RWPE2 (cell line): ENCODE data around the gene RHOB.
A peak's percentile ranks its signal among the peaks of the same experiment; 100 is the strongest.

Source experiments
- ATAC-seq: fragments of 200-7000 bp; cut with Tn5 transposase; 3 replicates; pipeline ENCODE4 v1.9.1; 2021; ENCODE audit warnings: low read depth
- DNase-seq: peaks from one replicate; pipeline ENCODE4 v3.0.0-alpha.2; 2020; ENCODE audit warnings: low spot score
- H3K27ac ChIP-seq: fragments of 450-650 bp; 2 replicates; pipeline ENCODE4 v1.5.1; 2017; ENCODE audit warnings: mild to moderate bottlenecking; ENCODE audit not compliant: poor library complexity, severe bottlenecking
- H3K27me3 ChIP-seq: fragments of 250-450 bp; sonication (Bioruptor Pico); 2 replicates; pipeline ENCODE4 v1.5.1; 2021; ENCODE audit warnings: mild to moderate bottlenecking, moderate library complexity; ENCODE audit not compliant: insufficient read depth, poor library complexity, severe bottlenecking
- H3K36me3 ChIP-seq: fragments of 250-450 bp; sonication (Bioruptor Pico); 2 replicates; pipeline ENCODE4 v1.5.1; 2020; ENCODE audit warnings: low read depth, mild to moderate bottlenecking, moderate library complexity
- H3K4me1 ChIP-seq: fragments of 250-450 bp; sonication (Bioruptor Pico); 2 replicates; pipeline ENCODE4 v1.5.1; 2021; ENCODE audit warnings: mild to moderate bottlenecking, moderate library complexity; ENCODE audit not compliant: insufficient read depth, poor library complexity, severe bottlenecking
- H3K4me3 ChIP-seq: fragments of 250-450 bp; sonication (Bioruptor Pico); 2 replicates; pipeline ENCODE4 v1.5.1; 2021; ENCODE audit warnings: mild to moderate bottlenecking, moderate library complexity; ENCODE audit not compliant: severe bottlenecking
- H3K9me3 ChIP-seq: fragments of 250-450 bp; sonication (Bioruptor Pico); 2 replicates; pipeline ENCODE4 v1.5.1; 2021; ENCODE audit warnings: mild to moderate bottlenecking, moderate library complexity; ENCODE audit not compliant: severe bottlenecking
- CTCF ChIP-seq: fragments of 450-650 bp; IDR thresholded peaks from one replicate; pipeline ENCODE4 v1.5.1; 2017; ENCODE audit warnings: mild to moderate bottlenecking, moderate library complexity; ENCODE audit not compliant: poor library complexity, severe bottlenecking

The RHOB gene

GRCh38 chr2:20400787-20401488 is 45.9 kb upstream of the RHOB start:
- no peak overlapping the region for H3K4me3 ChIP-seq

GRCh38 chr2:20401489-20401835 is 45.4 kb upstream of the RHOB start:
- Histone ChIP-seq H3K4me3 (no peak overlapping the region), H3K27ac (peak overlapping the region; percentile 1), H3K4me1 (peaks cover 3% of the 10 kb centered on the region), H3K27me3 (no peaks in the 10 kb centered on the region), H3K36me3 (no peaks in the 10 kb centered on the region), H3K9me3 (no peaks in the 10 kb centered on the region)
- ATAC-seq (peak; percentile 67), DNase-seq (no peak)
- no peak for TF ChIP-seq CTCF

More at GRCh38 chr2:20400787-20401488, 45.9 kb upstream of the RHOB start:
- Histone ChIP-seq H3K27me3 (no peaks in the 10 kb centered on the region), H3K9me3 (no peaks in the 10 kb centered on the region), H3K4me1 (peaks cover 3% of the 10 kb centered on the region), H3K36me3 (no peaks in the 10 kb centered on the region), H3K27ac (peak overlapping the region; percentile 1)
- ATAC-seq (no peak), DNase-seq (no peak)
- no peak for TF ChIP-seq CTCF

- Histone ChIP-seq H3K9me3 (peaks cover 2% of the 10 kb centered on the region), H3K27me3 (no peaks in the 10 kb centered on the region), H3K4me3 (no peak overlapping the region), H3K27ac (no peak overlapping the region), H3K36me3 (no peaks in the 10 kb centered on the region), H3K4me1 (peaks cover 3% of the 10 kb centered on the region)
- DNase-seq (no peak), ATAC-seq (no peak)
- no peak for TF ChIP-seq CTCF
Measured at GRCh38 chr2:20403774-20404312, 43.0 kb upstream of the RHOB start.

GRCh38 chr2:20404950-20405349 is 41.9 kb upstream of the RHOB start:
- Histone ChIP-seq H3K9me3 (peaks cover 8% of the 10 kb centered on the region), H3K36me3 (no peaks in the 10 kb centered on the region), H3K4me3 (no peak overlapping the region), H3K27me3 (no peaks in the 10 kb centered on the region), H3K27ac (no peak overlapping the region), H3K4me1 (peaks cover 3% of the 10 kb centered on the region)
- no peak for TF ChIP-seq CTCF
- DNase-seq, result no peak
- ATAC-seq, result no peak

GRCh38 chr2:20409039-20409438 is 37.8 kb upstream of the RHOB start:
- H3K27ac ChIP-seq, result no peak overlapping the region
- ATAC-seq, result no peak
- no peaks in the 10 kb centered on the region for H3K4me1 ChIP-seq
- DNase-seq, result no peak
- H3K27me3 ChIP-seq, result no peaks in the 10 kb centered on the region
- peaks cover 8% of the 10 kb centered on the region for H3K9me3 ChIP-seq
- H3K36me3 ChIP-seq, result no peaks in the 10 kb centered on the region
- H3K4me3 ChIP-seq, result no peak overlapping the region
- no peak for TF ChIP-seq CTCF
